ENCODE measurements around the gene SLC17A9. TPM values are rescaled to one million over a fixed set of nuclear protein-coding genes. Genes with fewer than 3 reads are reported as not detected.
A peak's percentile ranks its signal among the peaks of the same experiment; 100 is the strongest.

The SLC17A9 gene
- polyA plus RNA-seq, 1 donor: 1.7 TPM

GRCh38 chr20:62969179-62969760 is 16.8 kb downstream of the SLC17A9 start:
- DNase-seq: no peak

- DNase-seq: no peak
Measured at GRCh38 chr20:62969939-62970306, 17.4 kb downstream of the SLC17A9 start.

GRCh38 chr20:62970307-62971210 is 18.1 kb downstream of the SLC17A9 start:
- DNase-seq: no peak

- DNase-seq: no peak
Measured at GRCh38 chr20:62971211-62971949, 18.9 kb downstream of the SLC17A9 start.

GRCh38 chr20:62971950-62972844 is 19.7 kb downstream of the SLC17A9 start:
- DNase-seq: peak; percentile 81

GRCh38 chr20:62972845-62973745 is 20.6 kb downstream of the SLC17A9 start:
- DNase-seq: no peak

- no peak for DNase-seq
Measured at GRCh38 chr20:62975251-62975760, 22.8 kb downstream of the SLC17A9 start.

GRCh38 chr20:62975812-62976508 is 23.5 kb downstream of the SLC17A9 start:
- no peak for DNase-seq

- DNase-seq: no peak
Measured at GRCh38 chr20:62976886-62977285, 24.4 kb downstream of the SLC17A9 start.

- DNase-seq: no peak
Measured at GRCh38 chr20:62977613-62978560, 25.4 kb downstream of the SLC17A9 start.

- no peak for DNase-seq
Measured at GRCh38 chr20:62978561-62978943, 26.0 kb downstream of the SLC17A9 start.

GRCh38 chr20:62979310-62979709 is 26.8 kb downstream of the SLC17A9 start:
- no peak for DNase-seq

GRCh38 chr20:62979876-62980373 is 27.4 kb downstream of the SLC17A9 start:
- no peak for DNase-seq

- DNase-seq: no peak
Measured at GRCh38 chr20:62980380-62980960, 28.0 kb downstream of the SLC17A9 start.

- no peak for DNase-seq
Measured at GRCh38 chr20:62980970-62981369, 28.5 kb downstream of the SLC17A9 start.

- no peak for DNase-seq
Measured at GRCh38 chr20:62982124-62983075, 29.9 kb downstream of the SLC17A9 start.

- no peak for DNase-seq
Measured at GRCh38 chr20:62983210-62983609, 30.7 kb downstream of the SLC17A9 start.

Data from hindlimb muscle (tissue), 1 donor.